Activated CD4-positive, alpha-beta T cell treated with anti-CD3 and anti-CD28 coated beads for 24 hours (primary cell): ENCODE measurements around the gene COL4A2.

Experiments used
- DNase-seq, 2 donors: peaks; one replicate each; pipeline ENCODE4 v3.0.0-alpha.2; 2020; ENCODE audit warnings: low read depth in 2 of 2

The COL4A2 gene

GRCh38 chr13:110533771-110534670, 226.9 kb downstream of the COL4A2 start:
- DNase-seq, result no peak

GRCh38 chr13:110535526-110535925, 228.4 kb downstream of the COL4A2 start:
- DNase-seq, result no peak

GRCh38 chr13:110536006-110536693, 229.1 kb downstream of the COL4A2 start:
- DNase-seq, result no peak

- DNase-seq, result no peak
These were observed 231.5 kb downstream of the COL4A2 start for GRCh38 chr13:110538632-110539031.

- no peak for DNase-seq
These were observed 232.8 kb downstream of the COL4A2 start for GRCh38 chr13:110539894-110540293.

- DNase-seq, result no peak
These were observed 233.9 kb downstream of the COL4A2 start for GRCh38 chr13:110540871-110541525.

- DNase-seq, result no peak
These were observed 234.4 kb downstream of the COL4A2 start for GRCh38 chr13:110541526-110541920.

- no peak for DNase-seq
These were observed 235.2 kb downstream of the COL4A2 start for GRCh38 chr13:110542169-110542796.

GRCh38 chr13:110546378-110546777, 239.3 kb downstream of the COL4A2 start:
- no peak for DNase-seq

GRCh38 chr13:110546926-110547325, 239.8 kb downstream of the COL4A2 start:
- no peak for DNase-seq

- DNase-seq, result no peak
These were observed 242.1 kb downstream of the COL4A2 start for GRCh38 chr13:110548891-110549794.

GRCh38 chr13:110549795-110550160, 242.7 kb downstream of the COL4A2 start:
- DNase-seq, result no peak

- no peak for DNase-seq
These were observed 244.2 kb downstream of the COL4A2 start for GRCh38 chr13:110551284-110551683.

- no peak for DNase-seq
These were observed 245.7 kb downstream of the COL4A2 start for GRCh38 chr13:110552767-110553166.

- DNase-seq, result no peak
These were observed 246.3 kb downstream of the COL4A2 start for GRCh38 chr13:110553417-110553816.

- DNase-seq, result no peak
These were observed 247.2 kb downstream of the COL4A2 start for GRCh38 chr13:110554227-110554836.

- no peak for DNase-seq
These were observed 247.9 kb downstream of the COL4A2 start for GRCh38 chr13:110554946-110555345.

GRCh38 chr13:110555601-110556223, 248.6 kb downstream of the COL4A2 start:
- DNase-seq, result no peak

GRCh38 chr13:110556224-110556606, 249.1 kb downstream of the COL4A2 start:
- no peak for DNase-seq

- no peak for DNase-seq
These were observed 250.0 kb downstream of the COL4A2 start for GRCh38 chr13:110557082-110557481.
